ENCODE data around the gene SLC6A18. TPM values are rescaled to one million over a fixed set of nuclear protein-coding genes. Genes with fewer than 3 reads are reported as not detected.

The SLC6A18 gene
- total and polyA plus RNA-seq, 10 of the 15 experiments (the other 5 are each of a cell fraction or from before 2014, with no cell fraction given), result not detected

- H3K4me2 ChIP-seq (ENCODE audit: control insufficient read depth, insufficient read depth), result no peak overlapping the region
- BruUV-seq (replicated peaks), result no TSS peak
- FAIRE-seq, result no peak
- DNase-seq (ENCODE audit: low read depth, low spot score), result no peak
- H3K4me3 ChIP-seq, result no peak overlapping the region
- H3K27me3 ChIP-seq (replicated peaks in 1 of 2; ENCODE audit: control insufficient read depth in 2 of 2, insufficient read depth in 2 of 2, low read length in 1 of 2), result no peaks in the 10 kb centered on the region
- SMC1A ChIA-PET (ENCODE audit: uncharacterized antibody, unreplicated experiment), result no interaction called here
- CTCF ChIA-PET, result no interaction called here
- RAD21 ChIA-PET (ENCODE audit: unreplicated experiment), result no interaction called here
- H2AFZ ChIP-seq (ENCODE audit: control insufficient read depth, low read depth, low read length), result no peak overlapping the region
- no peaks in the 10 kb centered on the region for H3K9me3 ChIP-seq (replicated peaks; ENCODE audit: control insufficient read depth, insufficient read depth, low read length)
- WGBS (ENCODE audit: insufficient coverage, insufficient replicate concordance, low lambda C conversion rate, missing lambda C conversion rate), result 30% methylated on average over 11 of the region's 11 CpGs
- no peak for ATAC-seq
- H3K36me3 ChIP-seq (ENCODE audit: control insufficient read depth in 2 of 2, insufficient read depth in 2 of 2, low read length in 1 of 2), result no peaks in the 10 kb centered on the region
- no peak overlapping the region for H3K9ac ChIP-seq (ENCODE audit: control insufficient read depth, insufficient read depth, low read length)
- H3K79me2 ChIP-seq (ENCODE audit: control insufficient read depth, insufficient read depth, low read length), result no peaks in the 10 kb centered on the region
- intact Hi-C loops (cut with micrococcal nuclease; ENCODE audit: unreplicated experiment), result no loop called here
- in situ Hi-C loops (cut with MboI), result no loop called here
- TF ChIP-seq CREB1 (IDR thresholded peaks at IDR 0.05; ENCODE audit: low read depth) (no peak), POU2F2 (IDR thresholded peaks at IDR 0.05; ENCODE audit: borderline replicate concordance, low read depth, low read length) (no peak)
- H3K4me1 ChIP-seq (ENCODE audit: control insufficient read depth, insufficient read depth, low read length), result no peaks in the 10 kb centered on the region
- POLR2A ChIA-PET, result no interaction called here
- H3K27ac ChIP-seq (ENCODE audit: control insufficient read depth, insufficient read depth), result no peak overlapping the region
- no peaks in the 10 kb centered on the region; the same call in 1 of the 2 replicates for H4K20me1 ChIP-seq (ENCODE audit: control insufficient read depth, insufficient read depth)
Observed at GRCh38 chr5:1205255-1206180, 19.7 kb upstream of the SLC6A18 start.

GRCh38 chr5:1206521-1207412, 18.4 kb upstream of the SLC6A18 start:
- H3K4me3 ChIP-seq, result no peak overlapping the region
- no TSS peak for BruUV-seq (replicated peaks)
- no peak for FAIRE-seq
- SMC1A ChIA-PET (ENCODE audit: uncharacterized antibody, unreplicated experiment), result no interaction called here
- TF ChIP-seq SMAD5 (IDR thresholded peaks at IDR 0.05; ENCODE audit: low read depth) (no peak), USF2 (IDR thresholded peaks at IDR 0.05; ENCODE audit: borderline replicate concordance, low read depth, low read length) (no peak)
- no peaks in the 10 kb centered on the region for H3K79me2 ChIP-seq (ENCODE audit: control insufficient read depth, insufficient read depth, low read length)
- no peaks in the 10 kb centered on the region; the same call in 1 of the 2 replicates for H4K20me1 ChIP-seq (ENCODE audit: control insufficient read depth, insufficient read depth)
- H3K4me1 ChIP-seq (ENCODE audit: control insufficient read depth, insufficient read depth, low read length), result no peaks in the 10 kb centered on the region
- RAD21 ChIA-PET (ENCODE audit: unreplicated experiment), result no interaction called here
- H3K27ac ChIP-seq (ENCODE audit: control insufficient read depth, insufficient read depth), result no peak overlapping the region
- no peaks in the 10 kb centered on the region for H3K36me3 ChIP-seq (ENCODE audit: control insufficient read depth in 2 of 2, insufficient read depth in 2 of 2, low read length in 1 of 2)
- no peaks in the 10 kb centered on the region for H3K9me3 ChIP-seq (replicated peaks; ENCODE audit: control insufficient read depth, insufficient read depth, low read length)
- in situ Hi-C loops (cut with MboI) (no loop called here), intact Hi-C loops (cut with micrococcal nuclease; ENCODE audit: unreplicated experiment) (no loop called here)
- ATAC-seq, result no peak
- WGBS (ENCODE audit: insufficient coverage, insufficient replicate concordance, low lambda C conversion rate, missing lambda C conversion rate), result 61% methylated on average over 39 of the region's 49 CpGs
- no peak overlapping the region for H2AFZ ChIP-seq (ENCODE audit: control insufficient read depth, low read depth, low read length)
- H3K9ac ChIP-seq (ENCODE audit: control insufficient read depth, insufficient read depth, low read length), result no peak overlapping the region
- no peak overlapping the region for H3K4me2 ChIP-seq (ENCODE audit: control insufficient read depth, insufficient read depth)
- H3K27me3 ChIP-seq (replicated peaks in 1 of 2; ENCODE audit: control insufficient read depth in 2 of 2, insufficient read depth in 2 of 2, low read length in 1 of 2), result no peaks in the 10 kb centered on the region
- POLR2A ChIA-PET, result no interaction called here
- DNase-seq (ENCODE audit: low read depth, low spot score), result no peak
- CTCF ChIA-PET, result no interaction called here
